Left hindlimb (tissue), 1 donor: Measurements from ENCODE around the gene RNU7-1.
A peak's percentile ranks its signal among the peaks of the same experiment; 100 is the strongest.
"Not testable (repeated sequence)": the region's sequence is repeated elsewhere in the genome, so short reads cannot be mapped to it uniquely, and the experiment has no call there.

Experiments
- DNase-seq: peaks from one replicate; pipeline ENCODE4 v3.0.0-alpha.2; 2018

RNU7-1 gene

GRCh38 chr12:6943722-6944380 is at the start of gene RNU7-1, which contains the start of gene C12orf57:
RNU7-1 (plus strand) TSS chr12:6943816.
C12orf57 (plus strand) TSS chr12:6944022; CDS start chr12:6944122, 100 bp downstream.
- DNase-seq: peak; percentile 90

GRCh38 chr12:6894321-6894720 is 49.3 kb upstream of the RNU7-1 start:
- DNase-seq: no peak

DNA sequence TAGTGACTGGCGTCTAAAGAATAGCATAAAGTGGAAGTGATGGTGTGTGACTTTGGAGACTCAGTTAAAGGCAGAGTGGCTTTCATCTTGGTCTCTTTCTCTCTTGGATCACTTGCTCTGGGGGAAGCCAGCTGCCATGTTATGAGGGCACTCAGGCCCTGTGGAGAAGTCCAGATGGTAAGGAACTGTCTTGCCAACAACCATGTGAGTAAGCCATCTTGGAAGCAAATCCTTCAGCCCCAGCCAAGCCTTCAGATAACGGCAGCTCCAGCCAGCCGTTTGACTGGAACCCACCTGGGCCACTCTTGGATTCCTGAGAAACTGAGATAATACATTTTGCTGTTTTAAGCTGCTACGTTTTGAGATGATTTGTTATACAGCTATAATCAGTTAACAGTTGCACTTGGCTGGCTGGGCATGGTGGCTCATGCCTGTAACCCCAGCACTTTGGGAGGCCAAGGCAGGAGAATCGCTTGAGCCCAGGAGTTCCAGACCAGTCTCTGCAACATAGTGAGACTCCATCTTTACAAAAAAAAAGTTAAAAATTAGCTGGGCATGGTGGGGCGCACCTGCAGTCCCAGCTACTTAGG is 46.7 kb upstream of the RNU7-1 start:
- DNase-seq: no peak

DNA sequence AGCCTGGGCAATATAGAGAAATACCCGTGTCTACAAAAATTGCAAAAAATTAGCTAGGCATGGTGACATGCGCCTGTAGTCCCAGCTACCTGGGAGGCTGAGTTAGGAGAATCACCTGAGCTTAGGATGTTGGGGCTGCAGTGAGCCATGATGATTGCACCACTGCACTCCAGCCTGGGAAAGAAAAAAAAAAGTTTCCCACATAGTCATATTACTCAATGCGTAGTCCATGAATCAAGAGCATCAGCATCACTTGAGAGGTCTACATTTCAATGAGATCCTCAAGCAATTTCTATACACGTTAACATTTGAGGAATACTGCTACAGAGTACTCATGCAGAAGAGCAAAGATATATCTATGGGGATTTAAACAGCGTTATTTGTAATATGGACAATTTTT is 44.2 kb upstream of the RNU7-1 start:
- no peak for DNase-seq

GRCh38 chr12:6899837-6900519 is 43.6 kb upstream of the RNU7-1 start:
- peak; percentile 68 for DNase-seq

DNA sequence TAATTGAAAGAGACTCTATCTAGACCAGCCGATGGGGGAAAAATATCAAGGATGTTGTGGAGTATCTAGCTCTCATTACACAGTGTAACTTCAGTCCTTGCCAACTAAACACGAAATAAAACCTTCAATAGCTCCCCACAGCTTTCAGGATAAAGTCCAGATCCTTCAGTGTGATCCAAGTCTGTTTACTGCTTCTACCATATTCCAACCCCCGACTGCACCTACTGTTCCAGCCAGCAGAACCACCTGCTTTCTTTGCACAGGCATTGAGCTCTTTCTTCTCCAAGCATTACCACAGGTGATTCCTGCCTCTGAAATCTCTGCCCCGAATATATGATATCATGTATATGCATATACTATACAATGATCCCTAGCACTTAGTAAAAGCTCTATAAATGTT is 41.2 kb upstream of the RNU7-1 start:
- no peak for DNase-seq

DNA sequence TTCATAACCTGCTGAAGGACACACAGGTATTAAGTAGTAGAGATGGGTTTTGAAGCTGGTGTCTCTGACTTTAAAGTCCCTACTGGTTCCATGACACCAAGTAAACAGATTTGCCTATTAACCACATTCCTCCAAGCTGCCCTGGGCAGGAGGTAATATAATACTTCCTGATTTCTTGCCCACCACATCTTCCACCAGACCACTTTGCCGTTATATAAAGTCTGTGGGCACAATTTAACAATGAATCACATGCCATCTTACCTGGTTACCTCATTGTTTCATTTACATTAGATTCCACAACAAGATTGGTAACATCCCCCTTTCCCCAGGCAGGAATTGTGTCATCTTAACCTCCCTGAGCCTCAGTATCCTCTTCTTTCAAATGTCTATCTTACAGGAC is 39.9 kb upstream of the RNU7-1 start:
- DNase-seq: no peak

DNA sequence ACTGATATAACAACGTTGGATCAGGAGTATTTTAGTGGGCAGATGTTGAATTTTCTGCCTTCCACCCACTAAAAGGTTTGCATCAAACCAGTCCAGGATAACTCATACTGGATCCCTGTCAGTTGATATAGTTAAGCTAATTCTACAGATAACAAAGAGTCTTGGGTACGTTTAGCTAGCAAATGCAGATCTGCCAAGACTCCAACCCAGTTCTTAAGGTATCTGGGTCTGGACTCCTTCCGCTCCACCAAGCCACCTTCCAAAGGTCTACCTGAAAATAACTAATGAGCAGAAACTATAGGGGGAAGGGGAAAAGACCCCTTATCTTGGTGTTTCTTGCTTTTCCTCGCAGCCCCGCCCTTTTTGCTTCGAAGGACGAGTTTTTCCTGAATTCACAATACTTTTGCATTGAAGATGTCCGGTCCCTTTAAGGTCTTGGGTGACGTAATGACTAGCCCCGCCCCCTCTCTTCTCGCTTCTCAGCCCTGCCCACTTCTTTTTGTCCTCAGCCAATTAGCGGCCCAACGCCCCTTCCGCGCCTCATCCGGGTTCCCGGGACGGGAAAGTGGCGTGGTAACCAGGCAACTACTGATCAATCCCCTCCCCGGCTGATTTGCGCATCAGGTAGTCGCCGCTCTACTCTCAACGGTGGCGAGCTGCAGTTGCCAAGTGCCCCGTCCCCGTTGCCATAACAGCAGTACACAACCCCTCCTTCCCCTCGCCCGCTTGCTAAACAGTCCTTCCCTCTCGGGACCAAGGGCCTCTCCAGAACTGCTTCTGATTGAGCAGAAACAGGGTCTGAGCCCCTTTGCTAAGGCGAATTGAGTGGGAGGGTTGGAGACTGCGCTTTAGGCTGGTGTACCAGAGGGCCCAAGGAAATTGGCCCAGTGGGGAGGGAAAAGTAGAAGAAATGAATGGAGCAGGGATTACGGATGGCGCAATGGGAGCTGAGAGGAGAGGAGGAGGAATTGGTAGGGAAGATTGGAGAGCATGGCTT is 39.0 kb upstream of the RNU7-1 start, which contains the start of gene LRRC23:
LRRC23 (plus strand) TSS at position 543 of the 997 bp plus-strand sequence. CDS start 812 bp downstream, outside the sequence.
- DNase-seq: peak; percentile 98

DNA sequence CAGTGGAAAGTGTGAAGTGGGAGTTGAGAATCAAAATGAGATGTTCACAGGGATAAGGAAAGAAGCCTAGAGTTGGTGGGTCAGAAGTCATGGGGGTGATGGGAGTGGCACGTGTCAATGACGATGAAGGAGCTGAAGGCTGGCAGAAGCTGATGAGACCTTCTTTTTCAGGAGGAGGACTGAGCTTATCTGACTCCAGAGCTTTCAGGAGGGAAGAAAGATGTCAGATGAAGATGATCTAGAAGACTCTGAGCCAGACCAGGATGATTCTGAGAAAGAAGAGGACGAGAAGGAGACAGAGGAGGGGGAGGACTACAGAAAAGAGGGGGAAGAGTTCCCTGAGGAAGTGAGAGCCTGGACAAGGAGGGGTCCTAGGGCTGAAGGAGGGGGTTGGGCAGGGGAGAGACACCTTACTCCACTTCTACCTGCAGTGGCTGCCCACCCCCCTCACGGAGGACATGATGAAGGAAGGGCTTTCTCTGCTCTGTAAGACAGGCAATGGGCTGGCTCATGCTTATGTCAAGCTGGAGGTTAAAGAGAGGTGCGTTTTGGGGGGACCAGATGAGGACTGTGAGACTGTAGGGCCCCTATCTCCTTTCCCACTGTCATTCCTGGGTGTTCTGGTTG is 38.1 kb upstream of the RNU7-1 start:
- DNase-seq: no peak

GRCh38 chr12:6908141-6908540 is 35.5 kb upstream of the RNU7-1 start:
- DNase-seq: not testable (repeated sequence)

GRCh38 chr12:6909421-6910145 is 34.0 kb upstream of the RNU7-1 start:
- DNase-seq: no peak

GRCh38 chr12:6912164-6912935 is 31.3 kb upstream of the RNU7-1 start:
- DNase-seq: no peak

- peak; percentile 80 for DNase-seq
Measured at GRCh38 chr12:6914246-6914946, 29.2 kb upstream of the RNU7-1 start, which contains the start of gene ENO2. ENO2 (plus strand) TSS chr12:6914580; CDS start chr12:6915833, 1,253 bp downstream.

DNA sequence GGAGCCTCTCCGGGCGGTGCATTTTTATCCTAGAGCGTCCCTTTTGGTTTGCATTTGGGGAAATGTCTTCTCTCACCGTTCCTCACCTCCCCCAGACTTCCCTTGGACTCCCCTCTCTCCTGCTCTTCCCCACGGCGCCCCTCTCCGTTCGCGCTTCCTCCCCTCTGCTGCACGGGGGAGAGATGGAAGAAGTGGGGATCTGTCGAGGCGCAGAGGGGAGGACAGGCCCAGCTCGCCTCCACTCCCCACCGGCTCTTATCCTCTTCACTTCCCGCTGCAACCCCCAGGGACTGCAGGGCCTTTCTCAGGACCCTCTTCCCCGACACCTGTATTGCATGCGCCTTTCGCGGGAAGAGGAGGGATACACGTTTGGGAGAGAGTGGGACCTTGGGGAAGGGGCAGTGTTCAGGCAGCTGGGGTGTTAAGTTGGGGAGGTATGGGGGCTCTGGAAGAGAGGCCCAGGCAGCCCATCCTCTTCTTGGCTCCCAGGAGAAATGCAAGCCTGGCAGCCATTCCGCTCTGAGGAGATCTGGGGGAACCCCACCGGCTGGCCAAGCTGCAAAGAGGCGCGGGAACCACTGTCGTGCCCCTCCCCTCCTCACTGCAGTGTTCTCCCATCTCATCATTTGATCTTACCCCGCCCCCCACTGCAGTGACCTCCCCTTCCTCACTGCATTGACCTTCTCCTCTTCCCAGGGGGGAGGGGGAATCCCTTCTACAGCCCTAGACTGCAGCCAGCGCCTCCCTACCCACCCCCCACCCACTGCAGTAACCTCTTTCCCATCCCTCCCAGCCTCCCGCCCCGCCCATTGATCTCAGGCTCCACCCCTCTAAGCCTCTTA is 28.4 kb upstream of the RNU7-1 start:
- no peak for DNase-seq

GRCh38 chr12:6915789-6916285 is 27.8 kb upstream of the RNU7-1 start:
- no peak for DNase-seq

DNA sequence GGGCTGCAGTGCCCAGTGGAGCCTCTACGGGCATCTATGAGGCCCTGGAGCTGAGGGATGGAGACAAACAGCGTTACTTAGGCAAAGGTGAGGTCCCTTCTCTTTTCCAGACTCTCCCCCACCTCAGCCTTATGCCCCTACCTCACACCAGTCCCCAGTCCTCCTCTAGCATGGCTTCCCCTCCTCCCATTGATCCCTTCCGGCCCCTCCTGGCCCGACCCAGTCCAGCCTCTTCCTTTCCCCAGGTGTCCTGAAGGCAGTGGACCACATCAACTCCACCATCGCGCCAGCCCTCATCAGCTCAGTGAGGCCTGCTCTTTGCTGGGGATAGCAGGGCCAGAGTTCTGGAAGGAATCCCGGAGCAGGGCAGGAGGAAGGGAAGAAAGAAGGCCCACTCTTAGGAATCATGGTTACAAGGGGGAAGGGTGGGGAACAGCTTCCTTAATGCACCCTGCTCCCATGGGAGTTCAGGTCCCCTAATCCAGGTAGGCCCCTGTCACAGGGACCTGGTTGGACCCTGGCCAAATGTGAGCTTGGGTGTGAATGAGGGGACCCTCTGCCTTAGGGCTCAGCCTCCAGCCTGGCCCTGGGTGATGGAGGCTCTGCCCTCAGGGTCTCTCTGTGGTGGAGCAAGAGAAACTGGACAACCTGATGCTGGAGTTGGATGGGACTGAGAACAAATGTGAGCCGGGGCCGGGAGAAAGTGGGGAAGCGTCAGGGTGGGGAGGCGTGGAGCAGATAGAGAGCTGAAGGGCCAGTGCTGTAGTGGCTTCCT is 27.0 kb upstream of the RNU7-1 start:
- no peak for DNase-seq

DNA sequence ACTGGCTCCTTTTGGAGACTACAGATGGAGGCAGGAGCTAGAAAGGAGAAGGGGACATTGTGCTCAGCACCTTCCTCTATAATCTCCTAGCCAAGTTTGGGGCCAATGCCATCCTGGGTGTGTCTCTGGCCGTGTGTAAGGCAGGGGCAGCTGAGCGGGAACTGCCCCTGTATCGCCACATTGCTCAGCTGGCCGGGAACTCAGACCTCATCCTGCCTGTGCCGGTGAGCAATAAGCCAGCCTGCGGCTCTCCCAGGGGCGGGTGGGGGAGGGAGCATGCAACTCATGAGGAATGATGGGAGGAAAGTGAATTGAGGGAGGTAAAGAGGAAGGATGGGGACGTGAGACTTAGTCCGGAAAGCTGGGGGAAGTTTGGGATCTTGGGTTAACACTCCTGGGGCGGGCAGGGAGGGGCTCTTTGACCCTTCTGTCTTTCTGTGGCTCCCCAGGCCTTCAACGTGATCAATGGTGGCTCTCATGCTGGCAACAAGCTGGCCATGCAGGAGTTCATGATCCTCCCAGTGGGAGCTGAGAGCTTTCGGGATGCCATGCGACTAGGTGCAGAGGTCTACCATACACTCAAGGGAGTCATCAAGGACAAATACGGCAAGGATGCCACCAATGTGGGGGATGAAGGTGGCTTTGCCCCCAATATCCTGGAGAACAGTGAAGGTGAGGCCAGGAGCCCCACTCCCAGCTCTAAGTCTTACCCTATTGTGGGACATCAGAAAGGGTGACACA is 26.0 kb upstream of the RNU7-1 start:
- no peak for DNase-seq
